Right lobe of liver (tissue), 4 donors: Measurements from ENCODE around the gene CDKN2D.

Source experiments
- CTCF ChIP-seq, 4 donors: fragments of 200-600 bp in 3 of 4; fragments of 450-650 bp in 1 of 4; IDR thresholded peaks; one replicate each; pipeline versions ENCODE4 v1.5.1 to v1.8.0; 2016 to 2022; ENCODE audit warnings: antibody characterized with exemption in 4 of 4, mild to moderate bottlenecking in 2 of 4
- POLR2A ChIP-seq: fragments of 450-650 bp; IDR thresholded peaks from one replicate; pipeline ENCODE4 v1.6.1; 2017; ENCODE audit warnings: antibody characterized with exemption, mild to moderate bottlenecking
- donor health status: DM: no; HTN: no; CAD: no.
- donor health status: DM: no; HTN: no; CAD: no.
- donor health status: DM: no; HTN: yes; CAD: no.

DNA sequence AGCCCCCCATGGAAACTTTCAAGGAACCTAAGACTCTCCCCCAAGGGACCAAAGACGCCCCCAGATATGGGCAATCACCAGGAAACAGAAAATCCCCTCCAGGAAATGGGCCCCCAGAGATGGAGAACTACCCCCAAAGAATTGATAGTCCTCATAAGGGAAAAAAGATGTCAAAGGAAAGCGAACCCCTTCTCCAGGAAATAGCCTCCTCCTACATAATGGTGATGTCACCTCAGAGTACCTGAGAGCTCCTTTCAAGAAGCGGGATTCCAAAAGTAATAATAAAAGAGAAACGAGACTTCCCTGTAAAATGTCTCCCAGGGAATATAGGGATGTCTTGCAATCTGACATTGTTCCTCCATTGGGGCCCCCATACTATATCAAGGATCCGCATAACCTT lies 1.1 kb downstream of the CDKN2D start:
- TF ChIP-seq CTCF (IDR thresholded peaks at IDR 0.05) (no peak), POLR2A (no peak)
